Motor neuron (in vitro differentiated cells): Measurements from ENCODE around the gene DDX56. TPM values are rescaled to one million over a fixed set of nuclear protein-coding genes. Genes with fewer than 3 reads are reported as not detected.

ENCODE experiments used
- ATAC-seq, 8 experiments: fragments of 200-7000 bp; cut with Tn5 transposase; replicated peaks in 6 of 8; 2 replicates each; pipeline ENCODE4 v1.8.0; 2021; ENCODE audit warnings: mild to moderate bottlenecking in 8 of 8, moderate library complexity in 8 of 8
- H3K27ac ChIP-seq, 2 donors: fragments of 250-450 bp; sonication (Bioruptor Pico); 2 replicates each; pipeline ENCODE4 v1.9.0; 2021; ENCODE audit warnings: antibody characterized with exemption in 2 of 2, mild to moderate bottlenecking in 2 of 2, moderate library complexity in 1 of 2
- H3K4me1 ChIP-seq, 2 donors: fragments of 250-450 bp; sonication (Bioruptor Pico); replicated peaks in 1 of 2; 2 replicates each; pipeline ENCODE4 v1.6.1; 2021; ENCODE audit warnings: antibody characterized with exemption in 2 of 2, mild to moderate bottlenecking in 2 of 2, moderate library complexity in 1 of 2
- H3K4me3 ChIP-seq, 5 donors: fragments of 250-450 bp; sonication (Bioruptor Pico); 2 replicates each; pipeline ENCODE4 v1.9.0; 2021; ENCODE audit warnings: antibody characterized with exemption in 5 of 5, mild to moderate bottlenecking in 5 of 5, moderate library complexity in 4 of 5
- WGBS, 10 experiments: fragments of 450-650 bp; shearing (Covaris generic); methylation state at CpG; one replicate each; pipeline ENCODE4 v1.0.0; 2022; 5-methylcytosine and 5-hydroxymethylcytosine counted together
- in situ Hi-C, 9 experiments: fragments of 400-800 bp; cut with MboI; loops; one replicate each; pipeline ENCODE4 v1.15.0; 2021; ENCODE audit warnings: low sequenced_read_pairs in 9 of 9, low pct_unique_long_range_greater_than_20kb in 2 of 9; ENCODE audit not compliant: unreplicated experiment in 9 of 9
- total RNA-seq, 8 experiments: library from RNA; unstranded; fragments of 300-600 nt; gene quantifications; 2 replicates each; pipeline versions ENCODE4 v1.2.3 to v1.2.4, GENCODE V29; 2022

DDX56 gene
- total RNA-seq, 8 experiments from 2014 or later = 28.8 to 97.6 (median 48.1) TPM

DNA sequence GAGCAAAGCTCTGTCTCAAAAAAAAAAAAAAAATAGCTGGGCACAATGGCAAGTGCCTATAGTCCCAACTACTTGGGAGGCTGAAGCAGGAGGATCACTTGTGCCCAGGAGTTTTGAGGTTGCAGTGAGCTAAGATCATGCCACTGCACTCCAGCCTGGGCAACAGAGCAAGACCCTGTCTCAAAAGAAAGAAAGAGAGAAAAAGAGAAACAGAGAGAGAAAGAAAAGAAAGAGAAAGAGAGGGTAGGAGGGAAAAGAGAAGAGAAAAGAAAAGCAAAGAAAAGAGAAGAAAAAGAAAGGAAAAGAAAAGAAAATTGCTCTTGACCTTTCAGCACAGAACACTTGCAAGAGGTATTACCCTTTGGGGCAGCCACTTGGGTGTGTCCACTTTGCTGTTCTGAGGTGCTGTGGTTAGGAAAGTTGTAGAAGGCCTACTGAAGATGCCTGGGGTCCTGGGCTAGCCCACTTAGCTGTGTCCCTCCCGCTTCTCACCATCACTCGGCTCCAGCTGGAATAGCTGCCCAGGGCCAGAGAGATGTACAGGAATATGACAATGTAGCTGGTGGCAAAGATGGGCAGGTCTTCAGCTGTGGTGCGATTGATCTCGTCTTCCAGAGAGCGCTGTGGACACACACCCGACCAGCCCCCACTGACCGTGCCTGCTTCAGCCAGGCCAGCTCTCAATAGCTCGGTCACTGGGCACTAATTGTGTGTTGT, 38.2 kb downstream of the DDX56 start:
- WGBS, 10 experiments = 54 to 96% (median 86%) methylated on average over 1 to 7 of the region's 8 CpGs; no CpG with 5 or more reads in 5 of the 10 experiments
- Histone ChIP-seq H3K4me3 (no peak overlapping the region), H3K4me1 (no peaks in the 10 kb centered on the region), H3K27ac (no peak overlapping the region)
- no peak for ATAC-seq
- in situ Hi-C loops = no loop called here

GRCh38 chr7:44534501-44534900, 39.2 kb downstream of the DDX56 start:
- H3K27ac ChIP-seq = no peak overlapping the region
- ATAC-seq = peak in 4 of 8 experiments; percentile 37 to 92 (median 60)
- WGBS, 10 experiments = 80 to 100% (median 81%) methylated on average over 1 to 4 of the region's 7 CpGs; no CpG with 5 or more reads in 7 of the 10 experiments
- in situ Hi-C loops = no loop called here
- no peak overlapping the region for H3K4me3 ChIP-seq
- no peaks in the 10 kb centered on the region for H3K4me1 ChIP-seq

DNA sequence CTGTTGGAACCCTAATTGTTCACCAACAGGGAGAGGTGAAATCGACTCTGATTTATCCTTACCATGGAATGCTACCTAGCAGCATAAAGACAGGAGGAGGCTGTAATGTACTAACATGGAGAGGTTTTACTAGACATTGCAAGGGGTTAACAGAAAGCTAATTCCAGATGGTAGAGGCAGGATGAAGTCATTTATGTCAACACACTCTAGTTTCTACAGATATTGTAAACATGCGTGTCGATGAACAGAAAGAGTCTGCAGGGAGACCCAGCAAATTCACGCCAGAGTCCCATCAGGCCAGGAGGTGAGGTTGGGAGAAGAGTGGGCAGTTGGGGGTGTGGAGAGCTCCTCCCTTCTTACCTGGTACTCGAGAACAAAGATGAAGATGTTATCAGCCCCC, 39.6 kb downstream of the DDX56 start:
- ATAC-seq = peak in 3 of 8 experiments; percentile 12 to 22 (median 14)
- WGBS, 10 experiments = 0 to 93% (median 77%) methylated on average over 1 to 4 of the region's 5 CpGs; no CpG with 5 or more reads in 2 of the 10 experiments
- no peak overlapping the region for H3K4me3 ChIP-seq

DNA sequence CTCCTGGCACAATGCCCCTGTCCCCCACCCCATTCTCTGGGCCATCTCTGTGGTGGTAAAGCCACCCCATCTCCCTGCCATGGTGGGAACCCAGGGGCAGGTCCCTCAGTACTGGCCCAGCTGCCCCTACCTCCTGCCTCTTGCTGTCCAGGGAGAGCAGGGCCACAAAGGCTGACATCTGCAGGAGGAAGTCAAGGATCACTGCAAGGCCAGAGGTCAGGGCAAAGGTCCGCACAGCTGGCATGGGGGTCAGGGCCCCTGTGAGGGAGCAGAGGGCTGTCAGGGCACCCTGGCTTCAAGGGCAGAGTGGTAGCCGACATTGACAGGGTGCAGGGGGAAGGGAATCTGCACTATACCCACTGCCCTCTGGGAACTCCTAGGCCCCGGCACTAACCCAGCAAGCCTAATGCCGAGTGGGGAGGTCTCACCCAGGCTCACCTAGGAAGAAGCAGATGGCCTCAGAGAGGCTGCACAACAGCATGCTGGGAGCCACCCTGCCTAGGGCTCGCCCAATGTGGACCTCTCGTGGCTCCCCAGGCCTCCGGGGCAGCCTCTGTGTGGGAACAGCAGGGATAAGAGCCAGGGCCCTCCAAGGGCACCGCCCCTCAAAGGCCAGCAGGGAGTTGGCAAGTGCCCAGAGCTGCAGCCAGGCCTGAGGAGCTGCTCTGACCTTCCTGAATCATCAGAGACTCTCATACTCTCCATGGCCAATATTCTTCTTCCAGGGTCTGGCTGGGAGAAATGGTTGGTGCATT, 40.2 kb downstream of the DDX56 start:
- Histone ChIP-seq H3K27ac (no peak overlapping the region), H3K4me1 (no peaks in the 10 kb centered on the region), H3K4me3 (no peak overlapping the region)
- peak in 3 of 8 experiments; percentile 50 to 91 (median 91) for ATAC-seq
- WGBS, 10 experiments = 43 to 83% (median 81%) methylated on average over 2 to 4 of the region's 8 CpGs; no CpG with 5 or more reads in 7 of the 10 experiments
- in situ Hi-C loops = no loop called here

More for the DNA sequence above, 39.6 kb downstream of the DDX56 start:
- H3K27ac ChIP-seq = no peak overlapping the region
- H3K4me1 ChIP-seq = no peaks in the 10 kb centered on the region
- in situ Hi-C loops = no loop called here

DNA sequence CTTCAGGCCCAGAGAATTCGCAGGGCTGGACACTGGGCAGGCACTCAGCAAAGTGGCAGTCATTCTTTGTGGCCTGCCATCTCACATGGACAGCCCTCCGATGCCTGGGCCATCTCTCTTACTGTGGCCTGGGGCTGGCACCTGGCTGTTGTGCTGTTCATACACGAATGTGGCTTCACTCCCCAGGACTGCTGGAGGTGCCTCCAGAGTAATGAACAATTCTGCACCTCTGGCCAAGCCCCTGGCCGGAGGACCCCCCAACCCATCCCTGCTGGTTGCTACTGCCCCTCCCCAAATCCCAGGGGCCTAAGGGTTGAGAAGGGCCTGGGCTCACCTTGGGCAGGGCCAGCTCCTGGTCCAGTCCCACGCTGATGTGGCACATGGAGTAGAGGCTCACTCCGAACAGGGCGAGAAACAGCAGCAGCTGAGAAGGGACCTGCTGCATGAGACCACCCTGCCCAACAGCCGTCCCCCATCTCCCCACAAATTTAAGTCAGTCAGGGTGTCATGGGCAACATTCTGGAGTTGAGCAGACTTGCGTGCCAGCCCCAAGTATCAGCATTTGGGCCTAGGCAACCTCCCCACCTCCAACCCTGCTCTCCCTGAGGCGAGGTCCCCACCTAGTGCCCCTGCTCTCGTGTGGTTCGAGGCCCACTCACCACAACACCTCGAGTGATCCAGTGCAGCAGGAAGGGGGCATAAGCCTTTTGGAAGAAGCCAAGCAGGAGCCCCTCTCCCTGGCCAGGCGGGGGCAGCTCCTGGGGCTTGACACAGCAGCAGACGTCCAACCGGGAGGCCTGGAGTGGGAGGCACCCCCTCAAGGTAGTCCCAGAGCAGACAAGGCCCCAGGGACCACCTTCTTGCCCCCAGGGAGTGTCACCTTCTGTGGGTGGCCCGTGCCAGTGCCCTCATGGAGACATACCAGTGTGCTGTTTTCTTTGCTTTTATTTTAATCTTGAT, 42.0 kb downstream of the DDX56 start:
- in situ Hi-C loops = no loop called here
- Histone ChIP-seq H3K4me3 (no peak overlapping the region), H3K27ac (no peak overlapping the region), H3K4me1 (no peaks in the 10 kb centered on the region)
- ATAC-seq = no peak
- 0 to 87% (median 49%) methylated on average over 1 to 8 of the region's 17 CpGs; no CpG with 5 or more reads in 4 of the 10 experiments for WGBS, 10 experiments

GRCh38 chr7:44530990-44531389, 42.7 kb downstream of the DDX56 start:
- Histone ChIP-seq H3K4me3 (no peak overlapping the region), H3K4me1 (no peaks in the 10 kb centered on the region), H3K27ac (no peak overlapping the region)
- 46 to 80% methylated on average over 1 to 4 of the region's 10 CpGs; no CpG with 5 or more reads in 8 of the 10 experiments for WGBS, 10 experiments
- ATAC-seq = no peak
- in situ Hi-C loops = no loop called here

- in situ Hi-C loops = no loop called here
- 7 to 90% (median 51%) methylated on average over 1 to 3 of the region's 3 CpGs for WGBS, 10 experiments
- no peak overlapping the region for H3K27ac ChIP-seq
- no peak for ATAC-seq
- no peak overlapping the region for H3K4me3 ChIP-seq
- H3K4me1 ChIP-seq = no peaks in the 10 kb centered on the region
Observed at GRCh38 chr7:44524811-44525388, 48.8 kb downstream of the DDX56 start.

DNA sequence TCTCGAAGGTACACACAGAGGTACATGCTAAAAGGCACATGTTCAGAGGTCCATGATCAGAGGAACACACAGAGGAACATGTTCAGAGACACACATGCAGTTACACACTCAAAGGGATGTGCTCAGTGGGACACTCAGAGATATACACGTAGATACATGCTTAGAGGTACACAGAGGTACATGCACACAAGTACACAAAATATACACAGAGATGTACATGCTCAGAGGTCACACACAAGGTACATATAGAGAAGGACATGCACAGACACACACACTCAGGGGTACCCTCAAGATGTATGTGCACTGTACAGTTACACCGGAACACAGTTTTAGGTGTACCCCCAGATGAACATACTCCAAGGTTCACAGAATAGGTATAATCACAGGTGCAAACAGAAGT, 51.4 kb downstream of the DDX56 start:
- WGBS, 10 experiments = 20 to 100% (median 90%) methylated on average over 1 to 2 of the region's 3 CpGs; no CpG with 5 or more reads in 4 of the 10 experiments
- no peak overlapping the region for H3K4me3 ChIP-seq
- in situ Hi-C loops = no loop called here
- H3K4me1 ChIP-seq = no peaks in the 10 kb centered on the region
- H3K27ac ChIP-seq = no peak overlapping the region
- ATAC-seq = no peak

- Histone ChIP-seq H3K27ac (no peak overlapping the region), H3K4me1 (no peaks in the 10 kb centered on the region), H3K4me3 (no peak overlapping the region)
- 39 to 90% (median 85%) methylated on average over 2 to 6 of the region's 15 CpGs; no CpG with 5 or more reads in 4 of the 10 experiments for WGBS, 10 experiments
- no peak for ATAC-seq
- in situ Hi-C loops = no loop called here
Observed at GRCh38 chr7:44521347-44522095, 52.2 kb downstream of the DDX56 start.

DNA sequence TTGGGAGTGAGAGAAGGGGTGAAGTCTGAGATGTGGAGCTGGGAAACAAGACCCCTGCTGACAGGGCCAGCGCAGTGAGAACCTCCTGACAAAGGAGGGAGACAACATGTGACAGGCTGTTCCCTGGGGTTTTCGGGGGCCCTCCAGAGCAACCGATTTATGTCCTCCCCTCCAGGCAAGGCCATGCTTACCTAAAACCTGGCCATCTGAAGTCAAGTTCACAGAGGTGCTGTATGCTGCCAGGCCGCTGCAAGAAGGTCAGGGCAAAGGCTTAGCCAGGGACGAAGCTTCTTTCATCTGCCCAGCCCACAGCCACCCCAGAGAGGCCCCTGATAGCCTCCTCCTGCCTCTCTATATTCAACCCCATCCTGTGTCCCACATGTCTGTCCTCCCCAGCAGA, 53.1 kb downstream of the DDX56 start:
- WGBS, 10 experiments = 60 to 80% (median 69%) methylated on average over 1 to 3 of the region's 5 CpGs; no CpG with 5 or more reads in 5 of the 10 experiments
- Histone ChIP-seq H3K27ac (no peak overlapping the region), H3K4me1 (no peaks in the 10 kb centered on the region), H3K4me3 (no peak overlapping the region)
- in situ Hi-C loops = no loop called here
- no peak for ATAC-seq

DNA sequence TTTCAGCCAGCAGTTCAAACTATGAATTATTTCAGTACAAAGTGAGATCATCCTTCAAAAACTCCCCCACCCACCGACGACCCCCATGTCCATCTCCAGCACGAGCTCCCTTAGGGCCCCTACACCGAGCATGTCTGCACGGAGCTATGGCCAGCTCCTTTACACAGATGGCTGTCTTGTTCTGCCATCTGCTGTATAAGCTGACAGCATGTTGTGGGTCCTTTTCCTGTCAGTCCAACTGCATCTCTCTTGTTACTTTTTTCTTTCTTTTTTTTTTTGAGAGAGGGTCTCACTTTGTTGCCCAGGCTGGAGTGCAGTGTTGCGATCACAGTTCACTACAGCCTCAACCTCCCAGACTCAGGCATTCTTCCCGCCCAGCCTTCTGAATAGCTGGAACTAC, 54.2 kb downstream of the DDX56 start:
- ATAC-seq = no peak
- H3K4me3 ChIP-seq = no peak overlapping the region
- no peaks in the 10 kb centered on the region for H3K4me1 ChIP-seq
- WGBS, 10 experiments = 28 to 100% (median 70%) methylated on average over 1 to 4 of the region's 7 CpGs; no CpG with 5 or more reads in 3 of the 10 experiments
- in situ Hi-C loops = no loop called here
- no peak overlapping the region for H3K27ac ChIP-seq

GRCh38 chr7:44518761-44519160, 54.9 kb downstream of the DDX56 start:
- in situ Hi-C loops = no loop called here
- no peaks in the 10 kb centered on the region for H3K4me1 ChIP-seq
- 39 to 91% (median 68%) methylated on average over 2 to 3 of the region's 3 CpGs; no CpG with 5 or more reads in 1 of the 10 experiments for WGBS, 10 experiments
- no peak overlapping the region for H3K27ac ChIP-seq
- H3K4me3 ChIP-seq = no peak overlapping the region
- no peak for ATAC-seq
